SIG-M5 treated with dmso at 0.1 percent for 504 hours (cell line): ENCODE results near the gene SFT2D2.
"Not testable (repeated sequence)": the region's sequence is repeated elsewhere in the genome, so short reads cannot be mapped to it uniquely, and the experiment has no call there.

ENCODE experiments used
- DNase-seq: peaks from one replicate; lab custom pipeline; 2025; ENCODE audit not compliant: unreplicated experiment; lab: John Stamatoyannopoulos, UW

The SFT2D2 gene

DNA sequence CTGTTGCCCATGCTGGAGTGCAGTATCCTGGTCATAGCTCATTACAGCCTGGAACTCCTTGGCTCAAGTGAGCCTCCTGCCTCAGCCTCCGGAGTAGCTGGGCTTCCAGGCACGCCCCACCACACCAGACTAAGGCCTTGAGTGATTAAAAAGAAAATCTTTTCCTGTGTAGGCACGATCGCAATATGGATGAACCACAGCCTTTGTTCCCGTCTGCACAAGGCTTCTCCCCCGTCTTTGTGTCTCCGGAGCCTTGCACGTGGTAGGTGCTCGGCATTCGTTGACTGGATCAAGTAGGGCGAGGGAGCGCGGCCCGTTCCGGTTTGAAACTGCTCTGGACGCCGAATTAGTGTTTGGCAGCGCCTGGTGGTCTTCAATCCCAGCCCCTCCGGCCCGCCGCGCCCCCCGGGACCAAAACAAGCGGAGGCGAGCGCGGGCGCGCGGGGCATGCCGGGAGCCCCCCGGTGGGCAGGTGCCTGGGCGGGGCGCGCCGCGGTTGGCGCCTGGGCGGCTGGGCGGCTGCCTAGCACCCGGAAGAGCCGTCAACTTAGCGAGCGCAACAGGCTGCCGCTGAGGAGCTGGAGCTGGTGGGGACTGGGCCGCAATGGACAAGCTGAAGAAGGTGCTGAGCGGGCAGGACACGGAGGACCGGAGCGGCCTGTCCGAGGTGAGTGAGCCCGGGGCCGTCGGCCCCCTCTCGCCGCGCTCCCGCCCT is at the start of gene SFT2D2:
SFT2D2 (plus strand) TSS at position 529 of the 715 bp plus-strand sequence; CDS start at position 605, 76 bp downstream.
- peak; percentile 82 for DNase-seq

- no peak for DNase-seq
Measured at GRCh38 chr1:168178227-168178637, 47.6 kb upstream of the SFT2D2 start.

DNA sequence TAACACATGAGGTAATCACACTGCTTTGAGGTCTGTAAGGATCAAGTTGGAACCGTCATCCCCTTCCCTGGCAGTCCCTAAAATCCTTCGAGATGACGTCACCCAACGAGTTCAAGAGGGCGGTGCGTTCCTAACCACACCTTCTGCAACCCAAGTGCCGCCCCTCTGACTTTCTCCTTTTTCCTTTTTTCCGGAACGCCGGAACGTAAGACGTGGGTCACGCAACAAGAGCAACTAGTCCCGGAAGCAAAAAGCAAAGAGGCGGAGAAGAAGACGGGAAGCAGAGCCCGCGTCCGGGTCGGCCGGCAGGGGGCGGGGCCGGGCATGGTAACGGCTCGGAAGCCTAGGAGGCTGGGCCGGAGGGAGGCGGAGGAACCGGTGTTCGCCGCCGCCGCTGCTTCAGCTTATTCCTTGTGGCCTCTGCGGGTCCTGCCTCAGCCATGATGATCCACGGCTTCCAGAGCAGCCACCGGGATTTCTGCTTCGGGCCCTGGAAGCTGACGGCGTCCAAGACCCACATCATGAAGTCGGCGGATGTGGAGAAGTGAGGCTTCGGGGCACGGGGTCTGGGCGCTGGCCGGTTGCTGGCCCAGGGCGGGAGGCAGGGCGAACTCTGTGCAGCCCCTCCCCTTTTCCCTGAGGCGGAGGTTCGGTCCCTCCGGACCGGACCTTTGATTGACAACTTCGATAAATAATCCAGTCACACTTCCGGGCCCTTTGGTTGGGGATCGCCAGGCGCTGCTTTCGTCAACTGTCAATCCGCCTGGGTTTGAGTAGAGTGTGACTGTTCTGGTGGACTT is 47.0 kb upstream of the SFT2D2 start, which contains the start of gene TIPRL:
TIPRL (plus strand) TSS at position 325 of the 800 bp plus-strand sequence; CDS start at position 441, 116 bp downstream.
- DNase-seq: peak; percentile 100

DNA sequence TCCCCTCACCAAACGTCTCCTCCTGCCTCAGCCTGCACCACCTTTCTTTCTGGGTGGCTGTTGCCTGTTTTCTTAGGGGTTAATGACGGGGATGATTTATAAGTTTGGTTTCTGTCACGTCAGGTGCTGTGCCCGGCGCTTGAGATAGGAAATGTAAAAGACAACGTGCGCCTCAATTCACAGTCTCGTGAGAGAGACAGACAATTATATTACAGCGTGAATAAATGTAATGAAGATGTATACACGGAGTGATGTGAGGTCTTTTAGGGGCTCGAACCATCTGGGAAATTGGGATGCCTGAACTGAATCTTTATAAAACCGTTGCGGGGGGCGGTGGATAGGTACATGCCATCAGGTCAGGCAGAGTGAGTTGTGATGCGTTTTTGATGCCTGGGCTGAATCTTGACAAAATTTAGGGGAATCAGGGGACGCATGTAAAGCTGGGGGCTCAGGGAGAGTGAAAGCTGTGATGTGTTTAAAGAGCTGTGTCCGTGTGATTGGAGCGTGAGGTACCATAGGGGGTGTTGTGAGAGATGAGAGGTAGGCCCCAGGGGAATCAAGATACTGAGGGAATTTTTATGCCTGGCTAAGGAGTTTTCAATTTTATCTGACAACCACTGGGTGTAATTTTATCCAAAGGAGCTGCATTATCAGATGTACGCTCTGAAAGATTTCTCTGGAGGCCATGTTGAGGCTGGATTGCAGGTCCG is 46.2 kb upstream of the SFT2D2 start:
- peak; percentile 21 for DNase-seq

DNA sequence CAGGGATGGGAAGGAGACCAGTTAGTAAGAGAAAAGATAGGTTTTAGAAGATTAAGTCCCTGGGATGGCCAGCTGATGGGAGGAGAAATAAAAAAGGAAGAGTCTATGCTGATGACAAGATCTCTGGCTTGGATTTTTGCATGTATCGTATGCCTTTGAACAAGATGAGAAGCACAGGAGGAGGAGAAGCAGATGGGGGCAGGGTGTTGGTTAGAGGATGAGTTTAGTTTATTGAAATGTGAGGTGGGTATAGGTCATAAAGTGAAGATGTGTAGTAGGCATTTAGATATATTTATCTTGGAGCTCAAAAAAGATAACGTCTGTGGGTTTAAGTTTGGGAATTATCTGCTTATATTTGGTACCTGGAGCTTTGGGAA is 45.7 kb upstream of the SFT2D2 start:
- DNase-seq: peak; percentile 25

DNA sequence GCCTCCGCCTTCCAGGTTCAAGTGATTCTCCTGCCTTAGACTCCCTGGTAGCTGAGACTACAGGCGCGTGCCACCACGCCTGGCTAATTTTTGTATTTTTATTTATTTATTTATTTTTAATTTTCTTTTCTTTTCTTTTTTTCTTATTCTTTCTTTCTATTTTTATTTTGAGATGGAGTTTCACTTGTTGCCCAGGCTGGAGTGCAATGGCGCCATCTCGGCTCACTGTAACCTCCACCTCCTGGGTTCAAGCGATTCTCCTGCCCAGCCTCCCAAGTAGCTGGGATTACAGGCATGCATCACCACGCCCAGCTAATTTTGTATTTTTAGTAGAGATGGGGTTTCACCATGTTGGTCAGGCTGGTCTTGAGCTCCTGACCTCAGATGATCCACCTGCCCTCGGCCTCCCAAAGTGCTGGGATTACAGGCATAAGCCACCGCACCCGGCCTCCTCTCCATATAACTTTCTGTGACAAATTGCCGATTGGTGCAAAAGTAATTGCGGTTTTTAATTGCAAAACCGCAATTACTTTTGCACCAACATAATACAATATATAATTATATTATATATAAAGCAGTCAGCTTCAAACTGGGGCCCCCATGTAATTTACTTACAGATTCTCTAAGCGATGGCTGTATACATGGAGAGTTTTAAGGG is 44.6 kb upstream of the SFT2D2 start:
- not testable (repeated sequence) for DNase-seq

DNA sequence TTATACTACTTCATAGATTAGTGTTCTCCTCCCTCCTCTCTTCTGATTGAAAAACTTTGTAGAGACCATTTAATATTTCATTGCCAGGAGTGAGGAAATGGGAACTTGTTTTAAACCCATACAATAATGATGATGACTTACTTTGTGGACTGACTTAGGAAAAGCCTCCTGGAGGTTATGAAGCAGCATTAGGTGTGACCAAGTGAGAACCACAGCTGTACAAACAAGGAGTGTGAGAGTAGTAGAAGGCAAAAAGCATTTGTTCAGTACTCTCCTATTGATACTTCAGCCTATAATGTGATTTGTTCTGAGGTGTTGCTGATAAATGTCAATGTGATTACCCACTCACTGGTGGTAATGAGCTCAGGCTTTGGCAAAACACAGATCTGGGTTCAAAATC is 38.6 kb upstream of the SFT2D2 start:
- DNase-seq: no peak

GRCh38 chr1:168190403-168190802 is 35.4 kb upstream of the SFT2D2 start:
- no peak for DNase-seq

- DNase-seq: no peak
Measured at GRCh38 chr1:168195199-168196135, 30.3 kb upstream of the SFT2D2 start.

GRCh38 chr1:168199056-168199455 is 26.7 kb upstream of the SFT2D2 start:
- no peak for DNase-seq

DNA sequence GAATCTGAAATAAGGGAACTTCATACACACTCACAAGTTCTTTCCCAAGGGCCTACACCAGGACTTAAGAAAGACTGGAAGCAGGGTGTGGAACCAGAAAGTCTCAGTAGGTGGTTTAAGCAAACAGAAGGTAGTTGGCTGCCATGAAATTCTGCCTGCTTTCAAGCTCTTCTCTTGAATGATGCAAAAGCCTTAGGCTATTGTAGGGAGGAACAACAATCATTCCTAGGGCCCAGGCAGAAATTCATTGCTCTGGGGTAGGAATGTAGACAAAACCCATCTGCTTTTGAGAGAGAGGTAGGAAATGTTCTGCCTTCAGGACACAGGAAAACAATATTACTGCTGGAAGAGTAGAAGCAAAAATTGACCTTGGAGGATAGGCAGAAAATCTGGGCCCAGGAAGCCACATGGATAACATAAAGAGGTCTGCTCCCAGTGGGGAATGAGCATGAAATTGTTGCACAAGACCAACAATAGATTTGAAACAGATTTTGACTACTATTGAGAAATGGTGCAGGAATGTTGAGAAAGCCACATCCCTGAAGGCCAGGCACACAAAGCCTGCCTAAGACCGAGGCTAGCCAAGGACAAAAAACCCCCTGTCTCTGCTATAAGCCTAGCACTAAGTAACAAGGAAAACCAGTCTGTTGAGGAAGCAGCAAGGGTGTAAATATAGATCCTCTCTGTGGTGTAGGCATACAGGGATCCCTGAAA is 22.7 kb upstream of the SFT2D2 start:
- DNase-seq: peak; percentile 34

GRCh38 chr1:168206111-168206510 is 19.7 kb upstream of the SFT2D2 start:
- no peak for DNase-seq

- not testable (repeated sequence) for DNase-seq
Measured at GRCh38 chr1:168207673-168208072, 18.1 kb upstream of the SFT2D2 start.

- no peak for DNase-seq
Measured at GRCh38 chr1:168210312-168210711, 15.5 kb upstream of the SFT2D2 start.

DNA sequence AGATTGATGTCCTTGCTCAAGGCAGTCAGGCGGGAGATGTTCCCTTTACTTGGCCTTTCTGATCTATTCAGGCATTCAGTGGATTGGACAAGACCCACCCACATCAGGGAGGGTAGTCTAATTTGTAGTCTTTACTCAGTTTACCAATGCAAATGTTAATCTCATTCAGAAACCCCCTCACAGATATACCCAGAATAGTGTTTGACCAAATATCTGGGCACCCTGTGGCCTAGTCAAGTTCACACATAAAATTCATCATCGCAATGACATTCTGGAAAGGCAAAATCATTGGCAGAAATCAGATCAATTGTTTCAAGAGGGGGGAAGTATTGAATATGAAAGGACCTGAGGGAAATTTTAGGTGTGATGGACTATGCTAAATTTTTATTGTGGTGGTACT is 12.5 kb upstream of the SFT2D2 start:
- no peak for DNase-seq

- DNase-seq: no peak
Measured at GRCh38 chr1:168216171-168216570, 9.6 kb upstream of the SFT2D2 start.

- DNase-seq: no peak
Measured at GRCh38 chr1:168217664-168218063, 8.1 kb upstream of the SFT2D2 start.

GRCh38 chr1:168218658-168219057 is 7.1 kb upstream of the SFT2D2 start:
- DNase-seq: no peak

- no peak for DNase-seq
Measured at GRCh38 chr1:168220470-168220871, 5.3 kb upstream of the SFT2D2 start.
